ENCODE data around the gene PTPRG.
A peak's percentile ranks its signal among the peaks of the same experiment; 100 is the strongest.

PTPRG gene

GRCh38 chr3:62128051-62128450, 566.7 kb downstream of the PTPRG start:
- DNase-seq, result no peak

GRCh38 chr3:62128681-62129080, 567.3 kb downstream of the PTPRG start:
- DNase-seq, result no peak

GRCh38 chr3:62131050-62131449, 569.7 kb downstream of the PTPRG start:
- no peak for DNase-seq

GRCh38 chr3:62131620-62132019, 570.2 kb downstream of the PTPRG start:
- no peak for DNase-seq

- DNase-seq, result no peak
These were observed 570.7 kb downstream of the PTPRG start for GRCh38 chr3:62132027-62132602.

- no peak for DNase-seq
These were observed 571.6 kb downstream of the PTPRG start for GRCh38 chr3:62133015-62133414.

GRCh38 chr3:62134061-62134496, 572.7 kb downstream of the PTPRG start:
- DNase-seq, result peak in 1 of 14 donors; percentile 21

- peak in 1 of 14 donors; percentile 13 for DNase-seq
These were observed 574.4 kb downstream of the PTPRG start for GRCh38 chr3:62135741-62136140.

- peak in 1 of 14 donors; percentile 2 for DNase-seq
These were observed 578.6 kb downstream of the PTPRG start for GRCh38 chr3:62139957-62140356.

- DNase-seq, result no peak
These were observed 581.1 kb downstream of the PTPRG start for GRCh38 chr3:62142331-62143085.

- DNase-seq, result no peak
These were observed 582.6 kb downstream of the PTPRG start for GRCh38 chr3:62143843-62144450.

GRCh38 chr3:62144482-62144881, 583.1 kb downstream of the PTPRG start:
- no peak for DNase-seq

- no peak for DNase-seq
These were observed 583.9 kb downstream of the PTPRG start for GRCh38 chr3:62145086-62145757.

- DNase-seq, result no peak
These were observed 588.2 kb downstream of the PTPRG start for GRCh38 chr3:62149539-62149938.

GRCh38 chr3:62149962-62150361, 588.6 kb downstream of the PTPRG start:
- no peak for DNase-seq

- DNase-seq, result no peak
These were observed 590.2 kb downstream of the PTPRG start for GRCh38 chr3:62151591-62151990.

- no peak for DNase-seq
These were observed 591.9 kb downstream of the PTPRG start for GRCh38 chr3:62153231-62153630.

GRCh38 chr3:62154457-62155148, 593.2 kb downstream of the PTPRG start:
- DNase-seq, result no peak

- DNase-seq, result no peak
These were observed 597.8 kb downstream of the PTPRG start for GRCh38 chr3:62159056-62159708.

- peak in 2 of 14 donors; percentile 5 to 9 for DNase-seq
These were observed 598.3 kb downstream of the PTPRG start for GRCh38 chr3:62159709-62160092.

- no peak for DNase-seq
These were observed 600.0 kb downstream of the PTPRG start for GRCh38 chr3:62161371-62161770.

GRCh38 chr3:62164196-62164595, 602.8 kb downstream of the PTPRG start:
- no peak for DNase-seq
